NCI-H128 (cell line): Measurements from ENCODE around the gene CNTRL.
"Not testable (repeated sequence)": the region's sequence is repeated elsewhere in the genome, so short reads cannot be mapped to it uniquely, and the experiment has no call there.

Experiments
- DNase-seq: peaks from one replicate; lab custom pipeline; 2025; ENCODE audit not compliant: unreplicated experiment; lab: John Stamatoyannopoulos, UW

CNTRL gene

DNA sequence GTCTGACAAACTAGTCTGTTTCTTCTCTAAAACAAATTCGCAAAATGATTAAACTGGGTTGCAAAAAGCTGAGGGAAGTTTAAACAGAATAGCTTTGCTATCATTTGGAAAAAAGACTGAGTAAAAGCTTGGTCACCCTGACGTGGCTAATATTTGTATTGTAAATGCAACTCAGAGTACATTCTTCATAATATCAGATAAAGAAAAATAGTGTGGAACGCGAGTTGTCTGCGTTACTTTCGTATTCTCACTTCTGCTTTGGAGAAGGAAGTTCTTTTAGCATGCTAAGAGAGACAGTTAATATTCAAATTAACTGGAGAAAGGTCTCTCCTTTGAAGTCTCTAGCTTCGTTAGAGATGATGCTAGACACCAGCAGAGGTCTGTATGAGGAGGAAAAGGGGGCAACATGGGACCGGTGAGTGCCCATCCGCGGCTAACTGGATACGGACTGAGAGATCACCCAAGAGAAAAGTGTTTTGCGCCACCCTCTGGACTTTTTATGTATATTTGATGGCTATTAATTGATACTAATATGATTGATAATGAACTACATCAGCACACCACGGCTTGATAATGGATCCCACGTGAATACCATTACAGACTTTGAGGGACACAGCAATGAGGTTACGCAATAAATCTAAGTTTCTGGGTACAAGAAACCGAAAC, 2.9 kb upstream of the CNTRL start:
- no peak for DNase-seq

DNA sequence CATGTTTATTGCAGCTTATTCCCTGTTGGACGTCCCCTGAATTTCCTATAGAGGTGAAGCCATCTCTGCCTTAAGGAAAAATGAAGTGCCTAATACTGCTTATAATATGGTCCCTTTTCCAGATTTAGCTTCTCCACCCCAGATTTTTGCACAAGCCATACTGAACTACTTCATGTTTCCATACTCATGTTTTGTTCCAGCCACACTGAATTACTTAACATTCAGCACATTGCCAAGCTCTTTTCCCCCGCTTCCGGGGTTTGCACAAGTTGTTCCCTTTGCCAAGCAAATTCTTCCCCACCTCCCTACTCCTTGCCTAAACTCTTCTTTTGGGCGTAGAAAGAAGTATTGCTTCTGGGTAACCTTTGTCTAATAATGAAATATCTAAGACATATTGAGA, 1.7 kb upstream of the CNTRL start:
- DNase-seq, result no peak

DNA sequence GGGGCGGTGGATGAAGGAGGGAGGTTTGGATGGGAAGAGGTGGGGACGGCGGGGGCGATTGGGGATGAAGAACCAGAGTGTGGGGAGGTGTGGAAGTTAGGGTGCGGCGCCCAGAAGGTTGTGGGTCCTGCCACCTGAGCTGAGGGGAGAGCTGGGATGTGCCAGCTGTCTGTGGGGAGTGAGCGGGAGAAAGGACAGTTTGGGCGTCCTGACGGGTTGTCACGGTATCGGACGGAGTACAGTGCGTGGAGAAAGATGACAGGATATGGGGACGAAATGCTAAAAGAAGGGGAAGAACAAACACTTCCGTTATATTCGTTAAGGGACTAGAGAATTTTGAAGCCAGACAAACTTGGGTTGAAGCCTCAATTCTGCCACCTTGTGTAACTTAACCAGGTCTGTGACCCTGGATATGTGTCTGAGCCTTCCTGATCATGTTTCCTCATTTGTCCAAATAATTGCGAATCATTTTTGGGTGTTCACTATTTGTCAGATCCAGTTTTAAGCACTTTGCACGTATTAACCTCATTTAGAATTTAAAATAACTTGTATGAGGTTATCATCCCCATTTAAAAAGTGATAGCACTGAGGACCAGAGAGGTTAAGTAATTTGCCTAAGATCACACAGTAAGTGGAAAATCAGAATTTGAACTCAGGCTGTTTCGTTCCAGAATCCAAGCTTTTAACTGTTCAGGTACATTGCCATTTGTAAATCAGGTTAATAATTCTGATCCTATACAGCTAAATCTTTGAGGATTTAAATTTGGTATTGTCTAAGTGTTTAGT, 689 bp downstream of the CNTRL start:
- DNase-seq, result no peak

DNA sequence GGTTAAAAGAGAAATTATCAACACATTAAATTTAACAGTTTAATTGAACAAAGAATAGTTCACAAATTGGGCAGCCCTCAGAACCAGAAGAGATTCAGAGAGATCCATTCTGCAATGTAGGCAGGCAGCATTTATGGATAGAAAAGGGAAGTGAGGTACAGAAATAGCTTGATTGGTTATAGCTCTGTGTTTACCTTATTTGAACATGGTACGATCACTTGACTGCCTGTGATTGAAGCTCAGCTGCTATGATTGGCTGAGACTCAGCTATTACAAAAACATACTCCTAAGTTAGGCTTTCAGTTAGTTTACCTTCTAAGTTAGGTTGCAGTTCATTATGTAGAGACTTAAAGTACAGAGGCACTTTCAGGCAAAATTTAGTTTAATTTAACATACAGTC, 7.3 kb downstream of the CNTRL start:
- no peak for DNase-seq

DNA sequence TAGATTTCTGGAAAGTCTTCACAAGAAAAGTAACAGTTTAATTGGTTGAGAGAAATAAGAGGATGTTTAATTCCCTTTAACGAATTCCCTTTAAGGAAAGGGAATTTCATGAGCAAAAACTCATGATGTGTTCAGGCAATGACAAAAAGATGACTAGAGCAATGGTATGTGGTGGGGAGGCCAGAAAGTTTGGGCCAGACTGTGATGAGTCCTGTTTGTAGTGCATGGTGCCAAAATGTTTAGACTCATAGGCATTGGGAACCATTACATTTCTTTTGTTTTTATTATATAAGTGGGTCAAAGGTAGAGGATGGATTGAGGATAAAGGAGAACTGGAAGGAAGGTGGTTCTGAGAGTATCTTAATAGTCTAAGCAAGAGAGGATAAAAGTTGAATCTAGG, 10.9 kb downstream of the CNTRL start:
- no peak for DNase-seq

DNA sequence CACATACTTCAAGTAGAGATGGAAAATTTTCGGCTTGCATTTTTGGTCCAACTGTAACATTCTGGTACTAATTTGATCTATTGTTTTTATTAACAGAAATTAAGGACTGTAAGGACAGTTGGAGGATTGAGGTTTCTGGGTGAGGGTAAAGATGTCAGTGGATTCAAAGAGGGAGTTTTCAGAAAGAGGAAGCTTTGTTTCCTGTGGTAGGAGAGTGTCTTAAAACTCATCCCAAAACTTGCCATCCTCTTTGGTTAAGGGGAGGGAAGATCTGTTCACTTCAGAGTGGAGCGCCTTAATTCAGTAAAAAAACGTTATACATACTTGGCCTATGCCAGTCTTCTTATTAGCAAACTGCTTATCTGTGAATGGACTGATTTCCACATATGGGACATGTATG, 13.8 kb downstream of the CNTRL start:
- DNase-seq, result no peak

DNA sequence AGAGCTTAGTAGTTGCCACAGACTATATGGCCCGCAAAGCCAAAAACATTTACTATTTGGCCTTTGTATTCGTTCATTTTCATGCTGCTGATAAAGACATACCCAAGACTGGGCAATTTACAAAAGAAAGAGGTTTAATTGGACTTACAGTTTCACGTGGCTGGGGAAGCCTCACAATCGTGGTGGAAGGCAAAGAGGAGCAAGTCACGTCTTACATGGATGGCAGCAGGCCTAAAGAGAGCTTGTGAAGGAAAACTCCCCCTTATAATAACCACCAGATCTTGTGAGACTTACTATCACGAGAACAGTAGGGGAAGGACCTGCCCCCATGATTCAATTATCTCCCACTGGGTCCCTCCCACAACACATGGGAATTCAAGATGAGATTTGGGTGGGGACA, 16.0 kb downstream of the CNTRL start:
- not testable (repeated sequence) for DNase-seq

DNA sequence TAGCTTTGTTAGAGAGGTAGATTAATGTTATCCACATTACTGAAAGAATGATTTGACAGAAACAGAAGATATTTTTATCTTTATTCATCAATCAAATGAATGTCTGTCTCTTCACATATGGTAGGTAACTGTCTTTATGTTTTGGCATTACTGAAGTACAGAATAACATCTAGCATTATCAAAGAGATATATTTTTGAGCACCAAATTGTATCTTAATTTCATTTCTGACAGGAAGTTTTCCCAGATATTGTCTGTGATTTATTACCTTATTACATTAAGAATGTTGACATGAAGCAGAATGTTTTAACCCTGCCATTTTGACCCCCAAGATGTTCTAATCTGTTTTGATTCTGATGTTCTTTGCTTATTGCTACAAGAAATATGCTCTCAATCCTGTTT, 20.3 kb downstream of the CNTRL start:
- DNase-seq, result no peak

DNA sequence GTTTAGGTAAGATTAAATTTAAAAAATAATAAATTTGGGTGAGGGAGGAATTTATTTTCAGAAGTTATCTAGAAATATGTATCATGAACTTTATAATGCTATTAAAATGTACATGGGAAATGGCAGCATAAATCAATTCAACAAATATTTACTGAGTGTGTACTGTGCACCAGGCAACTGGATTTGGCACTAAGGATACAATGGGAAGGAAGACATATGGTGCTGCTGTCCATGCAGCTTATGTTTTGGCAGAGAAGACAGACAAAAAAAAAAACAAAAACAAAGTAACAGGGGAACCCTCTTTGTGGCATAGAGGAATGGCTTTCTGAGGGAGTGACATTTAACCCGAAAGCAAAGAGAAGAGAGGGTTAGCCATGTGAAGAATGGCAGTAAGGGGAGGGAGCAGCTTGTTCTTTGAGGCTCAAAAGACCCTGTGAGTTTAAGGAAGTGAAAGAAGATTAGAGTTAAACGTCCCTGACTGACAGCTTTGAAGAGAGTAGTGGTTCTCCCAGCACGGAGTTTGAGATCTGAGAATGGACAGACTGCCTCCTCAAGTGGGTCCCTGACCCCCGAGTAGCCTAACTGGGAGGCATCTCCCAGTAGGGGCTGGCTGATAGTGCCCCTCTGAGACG, 23.9 kb downstream of the CNTRL start:
- no peak for DNase-seq

DNA sequence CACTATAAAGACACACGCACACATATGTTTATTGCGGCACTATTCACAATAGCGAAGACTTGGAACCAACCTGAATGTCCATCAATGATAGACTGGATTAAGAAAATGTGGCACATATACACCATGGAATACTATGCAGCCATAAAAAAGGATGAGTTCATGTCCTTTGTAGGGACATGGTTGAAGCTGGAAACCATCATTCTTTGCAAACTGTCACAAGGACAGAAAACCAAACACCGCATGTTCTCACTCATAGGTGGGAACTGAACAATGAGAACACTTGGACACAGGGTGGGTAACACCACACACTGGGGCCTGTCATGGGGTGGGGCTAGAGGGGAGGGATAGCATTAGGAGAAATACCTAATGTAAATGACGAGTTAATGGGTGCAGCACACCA, 29.3 kb downstream of the CNTRL start:
- DNase-seq, result not testable (repeated sequence)

DNA sequence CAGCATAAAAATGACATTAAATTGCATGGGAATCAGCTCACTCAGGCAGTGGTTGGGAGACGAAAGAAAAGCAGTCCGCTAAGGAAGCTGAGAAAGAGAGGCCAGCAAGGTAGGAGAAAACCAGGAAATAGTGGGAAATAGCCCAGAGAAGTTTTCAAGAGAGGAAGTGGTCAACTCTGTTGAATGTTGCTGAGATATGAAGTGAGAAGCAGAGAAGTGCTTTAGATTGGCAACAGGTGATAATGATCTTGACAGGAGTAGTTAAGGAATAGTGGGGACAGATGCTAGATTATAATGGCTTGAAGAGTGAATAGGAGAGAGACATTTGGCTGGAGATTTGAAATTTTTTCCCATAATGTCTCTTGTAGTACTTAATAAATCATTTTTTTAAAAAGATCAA, 30.8 kb downstream of the CNTRL start:
- DNase-seq, result no peak

DNA sequence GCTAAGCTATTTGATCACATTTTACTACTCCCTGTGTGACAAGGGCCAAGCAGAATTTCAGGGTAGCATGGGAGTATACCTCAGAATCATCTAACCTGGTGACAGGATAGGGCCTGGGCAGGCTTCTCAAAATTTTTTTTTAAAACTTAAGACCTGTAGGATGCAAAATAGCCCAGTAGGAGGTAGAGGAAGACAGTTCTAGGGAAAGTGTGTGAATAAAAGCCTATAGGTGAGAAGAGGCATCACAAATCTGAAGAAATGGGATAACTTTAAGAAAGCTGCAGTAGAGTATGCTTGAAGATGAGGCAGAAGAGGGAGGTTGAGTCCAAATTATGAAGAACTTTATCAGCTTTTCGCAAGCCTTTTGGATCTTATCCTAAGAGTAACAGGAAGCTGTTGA, 32.3 kb downstream of the CNTRL start:
- no peak for DNase-seq

DNA sequence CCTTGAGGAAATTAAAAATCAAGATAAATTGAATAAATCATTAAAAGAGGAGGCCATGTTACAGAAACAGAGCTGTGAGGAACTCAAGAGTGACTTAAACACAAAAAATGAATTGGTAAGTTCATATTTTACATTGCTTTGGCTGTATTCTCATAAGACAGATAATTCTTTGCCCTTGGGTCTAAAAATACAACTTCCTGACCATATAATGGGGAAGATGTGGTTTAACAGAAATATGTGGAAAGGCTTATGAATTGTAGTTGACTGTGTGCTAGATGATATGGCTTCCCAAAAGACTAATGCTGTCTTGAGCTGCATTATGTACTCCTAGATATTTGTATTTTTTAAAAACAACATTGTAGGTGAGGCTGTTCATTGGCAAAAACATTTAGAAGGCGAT, 33.1 kb downstream of the CNTRL start:
- DNase-seq, result no peak

DNA sequence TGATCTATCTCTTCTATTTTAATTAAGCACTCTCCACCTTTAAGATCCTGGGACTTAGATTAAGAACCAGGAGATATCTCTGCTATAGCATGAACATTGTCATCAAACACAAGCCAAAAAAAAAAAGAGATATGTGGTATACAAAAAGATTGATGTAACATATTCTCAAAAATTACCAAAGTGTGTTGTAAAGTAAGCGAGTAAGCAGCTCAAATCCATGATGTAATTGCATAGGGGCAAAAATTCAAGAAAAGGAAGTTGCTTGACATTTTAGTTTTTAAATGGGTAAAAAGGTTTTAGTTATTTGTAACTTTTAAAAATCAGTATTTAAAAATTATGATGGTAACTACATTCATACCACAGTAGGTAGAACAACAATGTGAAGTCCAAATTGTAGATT, 40.7 kb downstream of the CNTRL start:
- DNase-seq, result no peak

DNA sequence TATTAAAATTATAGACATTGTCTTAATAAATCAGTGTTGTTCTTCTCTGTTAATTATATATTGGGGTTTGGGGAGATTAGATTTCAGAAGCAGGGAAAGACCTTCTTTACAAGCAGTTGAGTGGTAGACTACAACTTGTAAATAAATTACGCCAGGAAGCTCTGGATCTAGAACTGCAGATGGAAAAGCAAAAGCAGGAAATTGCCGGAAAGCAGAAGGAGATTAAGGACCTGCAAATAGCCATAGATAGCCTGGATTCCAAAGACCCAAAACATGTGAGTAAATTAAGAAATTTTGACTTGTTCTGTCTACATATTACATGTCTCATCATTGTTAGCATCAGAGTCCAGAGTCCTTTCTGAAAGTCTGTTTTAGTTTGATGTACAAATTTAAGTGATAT, 43.5 kb downstream of the CNTRL start:
- no peak for DNase-seq

DNA sequence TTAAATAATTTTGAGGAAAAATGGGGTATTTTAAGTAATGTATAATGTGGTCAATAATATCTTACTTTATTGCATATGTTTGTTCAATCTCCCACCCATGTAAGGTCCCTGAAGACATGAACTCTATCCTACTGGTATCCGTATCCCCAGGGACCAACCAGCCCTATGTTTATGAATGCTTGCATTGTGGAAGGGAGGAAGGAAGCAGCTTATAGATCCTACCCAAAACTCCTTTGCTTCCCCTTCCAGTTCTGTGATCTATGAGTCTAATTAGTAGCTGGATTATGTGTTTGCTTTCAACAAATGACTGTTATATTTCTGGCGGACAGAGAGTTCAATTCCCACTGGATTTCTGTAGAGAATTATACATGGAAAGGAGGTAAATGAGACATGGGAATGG, 45.6 kb downstream of the CNTRL start:
- no peak for DNase-seq

DNA sequence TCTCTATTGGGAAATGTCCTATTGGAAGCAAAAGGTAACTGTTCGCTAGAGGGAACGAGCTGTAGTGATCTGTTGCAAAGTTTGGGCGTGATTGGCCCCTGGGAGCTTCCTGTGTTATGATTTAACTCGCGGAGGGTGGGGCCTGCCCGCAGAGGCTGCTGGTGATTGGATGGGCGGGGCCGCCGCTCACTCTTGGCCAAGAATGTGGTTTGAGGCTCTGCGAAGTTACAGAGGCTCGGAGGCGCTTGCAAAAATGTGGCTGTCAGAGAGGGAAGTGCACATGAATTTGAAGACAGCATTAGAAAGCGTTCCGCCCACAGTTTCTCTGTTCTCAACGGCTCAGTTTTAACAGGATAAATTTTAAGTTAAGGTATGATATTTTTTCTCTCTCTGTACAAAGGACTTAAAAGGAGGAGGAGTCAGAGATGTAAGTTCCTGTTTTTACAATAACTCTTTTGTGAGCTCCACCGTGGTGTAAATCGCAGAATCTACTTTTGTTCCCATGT, 46.9 kb downstream of the CNTRL start:
- no peak for DNase-seq

DNA sequence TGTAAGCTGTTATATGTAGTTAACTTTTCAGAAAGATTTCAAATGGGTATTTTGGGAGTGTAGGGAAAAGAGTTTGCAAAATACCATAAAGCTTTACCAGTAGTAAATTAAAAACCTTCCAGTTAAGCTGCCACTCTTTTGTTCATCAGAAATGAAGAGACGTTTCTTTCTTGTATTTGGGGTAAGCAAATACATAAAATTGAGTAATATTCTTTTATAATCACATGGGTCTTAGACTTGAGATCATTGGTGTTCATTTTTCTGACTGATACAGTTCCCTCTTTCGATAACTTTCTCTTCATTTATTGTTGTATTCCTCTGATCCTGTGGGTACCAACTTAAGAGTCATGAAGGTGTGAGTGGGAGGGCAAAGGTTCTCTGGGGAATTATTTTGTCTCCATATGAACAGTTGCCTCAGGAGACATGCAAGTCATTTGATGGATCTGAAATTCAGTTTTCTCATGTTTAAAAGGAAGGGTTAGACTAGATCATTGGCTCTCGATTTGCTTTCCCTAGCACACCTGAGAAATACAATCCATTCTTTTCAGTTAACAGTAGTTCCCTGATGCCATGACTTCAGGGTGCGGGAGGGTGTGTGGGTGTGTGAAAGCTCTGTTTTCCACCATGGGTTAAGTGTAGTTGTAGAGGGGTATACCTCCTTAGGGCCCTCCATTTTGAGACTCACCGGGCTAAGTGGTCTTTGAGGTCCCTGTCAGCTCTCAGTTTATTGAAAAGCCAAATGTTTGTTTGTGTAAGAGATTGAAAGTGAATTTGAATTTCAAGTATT, 47.7 kb downstream of the CNTRL start:
- DNase-seq, result no peak

DNA sequence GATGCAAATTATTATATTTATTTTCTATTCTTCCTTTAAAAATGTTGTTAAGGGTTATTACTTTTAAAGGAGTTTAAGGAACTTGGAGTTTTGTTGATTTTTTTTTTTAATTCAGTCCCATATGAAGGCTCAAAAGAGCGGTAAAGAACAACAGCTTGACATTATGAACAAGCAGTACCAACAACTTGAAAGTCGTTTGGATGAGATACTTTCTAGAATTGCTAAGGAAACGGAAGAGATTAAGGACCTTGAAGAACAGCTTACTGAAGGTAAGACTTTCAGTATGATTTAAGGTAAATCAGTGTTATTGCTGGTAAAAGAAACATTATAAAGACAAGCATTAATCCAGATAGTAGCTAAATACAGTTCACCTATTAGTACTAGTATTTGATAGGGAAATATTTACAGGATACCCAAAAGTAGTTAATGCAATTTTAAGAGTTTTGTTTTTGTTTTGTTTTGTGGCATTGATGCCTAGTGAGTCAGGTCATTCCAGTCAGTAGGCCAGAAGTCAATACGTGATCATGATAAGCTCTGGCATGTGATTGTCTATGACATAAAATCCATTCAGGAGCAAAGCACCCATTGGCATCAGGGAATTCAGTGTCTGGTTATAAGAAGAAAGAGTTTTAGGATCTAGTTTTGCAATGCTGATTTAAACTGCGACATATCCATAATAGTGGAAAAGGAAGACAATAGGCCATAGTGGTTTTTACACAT, 49.2 kb downstream of the CNTRL start:
- no peak for DNase-seq

DNA sequence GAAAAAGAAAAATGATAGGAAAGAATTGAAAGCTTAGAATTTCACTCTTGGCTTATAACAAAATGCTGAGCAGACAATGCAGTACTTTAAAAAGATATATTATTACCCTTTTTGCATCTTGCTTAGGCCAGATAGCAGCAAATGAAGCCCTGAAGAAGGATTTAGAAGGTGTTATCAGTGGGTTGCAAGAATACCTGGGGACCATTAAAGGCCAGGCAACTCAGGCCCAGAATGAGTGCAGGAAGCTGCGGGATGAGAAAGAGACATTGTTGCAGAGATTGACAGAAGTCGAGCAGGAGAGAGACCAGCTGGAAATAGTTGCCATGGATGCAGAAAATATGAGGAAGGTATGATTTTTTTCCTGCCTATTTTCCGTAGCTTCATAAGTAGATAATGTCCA, 50.8 kb downstream of the CNTRL start:
- DNase-seq, result no peak

DNA sequence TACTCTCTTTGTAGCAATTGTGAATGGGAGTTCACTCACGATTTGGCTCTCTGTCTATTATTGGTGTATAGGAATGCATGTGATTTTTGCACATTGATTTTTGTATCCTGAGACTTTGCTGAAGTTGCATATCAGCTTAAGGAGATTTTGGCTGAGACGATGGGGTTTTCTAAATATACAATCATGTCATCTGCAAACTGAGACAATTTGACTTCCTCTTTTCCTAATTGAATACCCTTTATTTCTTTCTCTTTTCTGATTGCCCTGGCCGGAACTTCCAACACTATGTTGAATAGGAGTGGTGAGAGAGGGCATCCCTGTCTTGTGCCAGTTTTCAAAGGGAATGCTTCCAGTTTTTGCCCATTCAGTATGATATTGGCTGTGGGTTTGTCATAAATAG, 54.6 kb downstream of the CNTRL start:
- DNase-seq, result not testable (repeated sequence)
